Peyer's patch (tissue), 4 donors: Measurements from ENCODE around the gene PCTP. TPM values are rescaled to one million over a fixed set of nuclear protein-coding genes. Genes with fewer than 3 reads are reported as not detected.

Experiments used
- DNase-seq, 3 donors: peaks; one replicate each; pipeline ENCODE4 v3.0.0-alpha.2; 2017 to 2019
- H3K27ac ChIP-seq, 4 donors: fragments of 200-600 bp; sonication (generic); one replicate each; pipeline ENCODE4 v1.5.1; 2016 to 2019
- H3K27me3 ChIP-seq, 2 donors: fragments of 200-600 bp; sonication (generic); one replicate each; pipeline ENCODE4 v1.5.1; 2019
- H3K36me3 ChIP-seq, 3 donors: fragments of 200-600 bp; sonication (generic); one replicate each; pipeline ENCODE4 v1.5.1; 2016 to 2019
- H3K4me1 ChIP-seq, 4 donors: fragments of 200-600 bp; sonication (generic); one replicate each; pipeline ENCODE4 v1.5.1; 2016 to 2019
- H3K4me3 ChIP-seq, 4 donors: fragments of 200-600 bp; sonication (generic); 1 replicate in 3 of 4; 2 replicates in 1 of 4; pipeline ENCODE4 v1.5.1; 2016 to 2019; ENCODE audit warnings: mild to moderate bottlenecking in 1 of 4
- H3K9me3 ChIP-seq, 4 donors: fragments of 200-600 bp; sonication (generic); one replicate each; pipeline ENCODE4 v1.5.1; 2016 to 2019; ENCODE audit warnings: mild to moderate bottlenecking in 1 of 4
- POLR2A ChIP-seq, 2 donors: fragments of 450-650 bp; IDR thresholded peaks; one replicate each; pipeline ENCODE4 v1.5.1; 2017; ENCODE audit warnings: antibody characterized with exemption in 2 of 2, mild to moderate bottlenecking in 2 of 2, moderate library complexity in 2 of 2
- total RNA-seq, 4 donors: library from RNA; depleted of rRNA; stranded (reverse); fragments of >200 nt; gene quantifications; one replicate each; pipeline ENCODE4 v1.1.0, GENCODE V29; 2016
- TF ChIP-seq, protein P1 (sequence below), 6 experiments: fragments of 450-650 bp in 4 of 6; fragments of 200-600 bp in 2 of 6; sonication (generic) in 1 of 6; IDR thresholded peaks; one replicate each; pipeline ENCODE4 v1.5.1; 2017 to 2019; ENCODE audit warnings: antibody characterized with exemption in 6 of 6, mild to moderate bottlenecking in 3 of 6, moderate library complexity in 1 of 6

Gene PCTP
- total RNA-seq, 4 donors from 2014 or later: 16.0 to 35.5 (median 26.5) TPM

DNA sequence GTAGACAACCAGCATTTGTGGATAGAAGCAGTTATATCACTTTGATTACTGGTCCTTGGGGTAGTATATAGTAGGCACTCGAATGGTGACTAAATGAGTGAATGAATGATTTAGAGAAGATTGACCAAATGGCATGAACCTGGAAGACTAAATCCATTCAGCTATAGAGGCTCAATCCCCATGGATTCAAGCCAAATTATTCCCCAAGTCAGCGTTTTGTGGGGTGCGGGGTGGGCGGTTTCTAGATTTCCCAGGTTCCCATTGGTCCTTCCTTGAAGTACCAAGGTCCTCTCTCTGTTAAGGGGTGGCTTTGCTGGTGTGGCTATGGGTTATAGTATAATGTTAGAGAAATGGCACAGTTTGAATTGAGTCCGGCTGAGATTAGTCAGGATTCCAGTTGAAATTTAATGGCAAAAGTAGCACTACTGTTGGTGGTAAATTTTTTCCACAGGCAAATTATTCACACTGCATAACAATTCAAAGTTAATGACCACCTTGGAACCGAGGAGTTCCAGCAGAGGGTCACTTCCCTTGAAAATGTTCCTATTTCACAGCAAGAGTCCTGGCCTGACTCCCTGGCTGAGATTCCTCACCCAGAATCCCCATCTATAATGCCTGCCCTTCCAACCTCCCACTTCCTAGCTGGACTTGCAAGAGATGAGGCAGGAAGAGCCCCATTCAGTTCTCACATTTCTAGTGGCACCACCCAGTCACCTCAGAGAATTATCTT is 27.7 kb downstream of the PCTP start:
- Histone ChIP-seq H3K9me3 (no peaks in the 10 kb centered on the region), H3K4me3 (no peak overlapping the region), H3K27ac (no peak overlapping the region), H3K27me3 (no peaks in the 10 kb centered on the region), H3K36me3 (peaks cover 0 to 35% (median 0%) of the 10 kb centered on the region in 3 donors), H3K4me1 (no peaks in the 10 kb centered on the region)
- TF ChIP-seq POLR2A (IDR thresholded peaks at IDR 0.05): no peak
- TF ChIP-seq, protein P1, sequence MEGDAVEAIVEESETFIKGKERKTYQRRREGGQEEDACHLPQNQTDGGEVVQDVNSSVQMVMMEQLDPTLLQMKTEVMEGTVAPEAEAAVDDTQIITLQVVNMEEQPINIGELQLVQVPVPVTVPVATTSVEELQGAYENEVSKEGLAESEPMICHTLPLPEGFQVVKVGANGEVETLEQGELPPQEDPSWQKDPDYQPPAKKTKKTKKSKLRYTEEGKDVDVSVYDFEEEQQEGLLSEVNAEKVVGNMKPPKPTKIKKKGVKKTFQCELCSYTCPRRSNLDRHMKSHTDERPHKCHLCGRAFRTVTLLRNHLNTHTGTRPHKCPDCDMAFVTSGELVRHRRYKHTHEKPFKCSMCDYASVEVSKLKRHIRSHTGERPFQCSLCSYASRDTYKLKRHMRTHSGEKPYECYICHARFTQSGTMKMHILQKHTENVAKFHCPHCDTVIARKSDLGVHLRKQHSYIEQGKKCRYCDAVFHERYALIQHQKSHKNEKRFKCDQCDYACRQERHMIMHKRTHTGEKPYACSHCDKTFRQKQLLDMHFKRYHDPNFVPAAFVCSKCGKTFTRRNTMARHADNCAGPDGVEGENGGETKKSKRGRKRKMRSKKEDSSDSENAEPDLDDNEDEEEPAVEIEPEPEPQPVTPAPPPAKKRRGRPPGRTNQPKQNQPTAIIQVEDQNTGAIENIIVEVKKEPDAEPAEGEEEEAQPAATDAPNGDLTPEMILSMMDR (IDR thresholded peaks at IDR 0.05): no peak
- DNase-seq: no peak

DNA sequence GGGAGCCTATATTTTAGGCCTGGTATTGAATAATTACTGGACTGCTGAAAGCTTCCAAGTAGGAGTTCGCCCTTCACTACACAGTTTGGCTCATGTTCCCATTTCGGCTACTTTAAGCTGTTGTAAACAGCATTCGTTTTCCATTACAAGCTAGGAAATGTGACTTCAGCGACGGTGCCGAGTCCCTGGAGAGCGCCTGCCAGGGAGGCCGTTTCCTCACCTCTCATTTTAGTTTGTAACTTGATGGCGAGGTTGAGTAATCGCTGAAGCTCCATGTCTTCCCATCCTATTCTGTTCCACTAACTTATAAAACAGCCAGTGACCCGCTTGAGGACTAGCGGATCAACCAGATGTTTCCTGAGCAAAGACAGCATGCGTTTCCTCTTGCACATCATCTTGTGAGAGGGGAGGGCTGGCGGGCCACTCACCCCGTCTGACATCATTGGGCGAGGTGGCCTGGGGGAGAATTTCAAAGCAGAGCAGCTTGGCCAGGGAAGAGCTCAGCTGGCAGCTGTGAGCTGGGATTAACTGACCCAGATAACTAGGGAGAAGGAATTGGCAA is 32.9 kb downstream of the PCTP start:
- Histone ChIP-seq H3K36me3 (no peaks in the 10 kb centered on the region), H3K9me3 (no peaks in the 10 kb centered on the region), H3K27ac (peak overlapping the region in 2 of 4 donors; percentile 23 to 31), H3K4me3 (no peak overlapping the region), H3K4me1 (no peaks in the 10 kb centered on the region), H3K27me3 (no peaks in the 10 kb centered on the region)
- TF ChIP-seq, protein P1 (IDR thresholded peaks at IDR 0.05): no peak
- no peak for TF ChIP-seq POLR2A (IDR thresholded peaks at IDR 0.05)
- DNase-seq: peak in 2 of 3 donors; percentile 49 to 62

DNA sequence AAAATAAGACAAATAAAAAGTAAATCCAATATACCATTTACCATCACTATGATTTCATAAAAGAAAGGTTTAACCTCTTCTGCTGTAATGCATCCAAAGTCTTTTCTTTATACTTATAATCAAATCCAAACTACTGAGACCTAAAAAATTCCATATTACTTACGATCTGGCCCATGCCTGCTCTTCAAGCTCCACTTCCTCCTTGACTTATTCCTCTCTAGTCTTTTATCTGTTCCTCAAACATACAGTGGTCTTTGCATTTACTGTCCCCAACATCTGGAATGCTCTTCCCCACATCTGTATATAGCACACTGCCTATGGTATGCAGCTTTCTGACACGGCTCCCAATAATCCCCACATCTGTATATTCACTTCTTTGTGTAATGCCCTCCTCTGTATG is 33.8 kb downstream of the PCTP start:
- no peak for TF ChIP-seq POLR2A (IDR thresholded peaks at IDR 0.05)
- TF ChIP-seq, protein P1 (IDR thresholded peaks at IDR 0.05): no peak
- Histone ChIP-seq H3K27ac (no peak overlapping the region), H3K9me3 (no peaks in the 10 kb centered on the region), H3K4me1 (no peaks in the 10 kb centered on the region), H3K27me3 (no peaks in the 10 kb centered on the region), H3K36me3 (no peaks in the 10 kb centered on the region), H3K4me3 (no peak overlapping the region)
- no peak for DNase-seq

DNA sequence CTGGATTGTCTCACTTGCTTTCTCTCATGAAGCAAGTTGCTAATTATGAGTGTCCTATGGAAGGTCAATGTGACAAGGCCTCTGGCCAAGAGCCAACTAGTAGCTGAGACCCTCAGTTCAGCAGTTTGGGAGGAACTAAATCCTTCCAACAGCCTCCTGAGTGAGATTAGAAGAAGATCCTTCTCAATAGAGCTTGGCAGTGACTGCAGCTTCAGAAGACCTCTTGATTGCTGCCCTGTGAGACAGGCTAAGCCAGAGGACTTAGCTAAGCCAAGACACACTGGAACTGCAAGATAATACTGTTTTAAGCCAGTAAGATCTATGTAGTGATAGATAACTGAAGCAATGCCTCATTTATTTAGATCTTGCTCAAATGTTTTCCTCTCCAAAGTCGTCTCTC is 34.3 kb downstream of the PCTP start:
- DNase-seq: no peak
- H3K36me3 ChIP-seq: no peaks in the 10 kb centered on the region
- no peak overlapping the region for H3K27ac ChIP-seq
- H3K4me3 ChIP-seq: no peak overlapping the region
- no peaks in the 10 kb centered on the region for H3K4me1 ChIP-seq
- no peaks in the 10 kb centered on the region for H3K9me3 ChIP-seq
- TF ChIP-seq, protein P1 (IDR thresholded peaks at IDR 0.05): no peak
- no peak for TF ChIP-seq POLR2A (IDR thresholded peaks at IDR 0.05)
- no peaks in the 10 kb centered on the region for H3K27me3 ChIP-seq

DNA sequence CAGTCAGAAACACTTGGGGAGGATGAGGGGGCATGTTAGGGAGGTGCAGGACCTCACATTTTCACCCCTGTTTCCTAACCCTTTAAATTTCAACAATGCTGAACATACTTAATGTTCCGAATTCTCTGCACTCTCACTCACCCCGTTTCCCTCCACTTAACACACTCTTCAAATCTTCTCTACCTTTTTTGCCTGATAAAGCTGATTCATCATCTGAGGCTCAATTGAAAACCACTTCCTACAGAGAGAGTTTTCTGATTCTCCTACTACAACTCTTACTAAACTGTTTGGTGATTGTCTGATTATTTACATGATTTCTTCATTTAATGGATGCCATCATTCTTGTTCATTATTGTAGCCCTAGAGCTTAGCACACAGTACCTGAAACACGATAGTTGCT is 42.4 kb downstream of the PCTP start:
- Histone ChIP-seq H3K9me3 (no peaks in the 10 kb centered on the region), H3K27ac (no peak overlapping the region), H3K4me1 (no peaks in the 10 kb centered on the region), H3K36me3 (no peaks in the 10 kb centered on the region), H3K27me3 (no peaks in the 10 kb centered on the region), H3K4me3 (no peak overlapping the region)
- TF ChIP-seq, protein P1 (IDR thresholded peaks at IDR 0.05): no peak
- no peak for TF ChIP-seq POLR2A (IDR thresholded peaks at IDR 0.05)
- no peak for DNase-seq
